BJ (cell line): Measurements from ENCODE around the gene FAM53A. TPM values are rescaled to one million over a fixed set of nuclear protein-coding genes. Genes with fewer than 3 reads are reported as not detected.
A peak's percentile ranks its signal among the peaks of the same experiment; 100 is the strongest.

ENCODE experiments used
- CTCF ChIA-PET: fragments of 350-600 bp; formaldehyde crosslinking; extraction: SDS; loops from one replicate; lab custom pipeline; 2021; ENCODE audit warnings: antibody characterized with exemption, inconsistent platforms; lab: Yijun Ruan, JAX
- POLR2A ChIA-PET: fragments of 300-600 bp; sonication (Branson Sonifier 250); formaldehyde crosslinking; extraction: SDS; loops from one replicate; lab custom pipeline; 2021; ENCODE audit warnings: antibody characterized with exemption; lab: Charles Lee
- DNase-seq: peaks from one replicate; pipeline ENCODE4 v3.0.0-alpha.2; 2011; ENCODE audit warnings: low read depth
- H3K27me3 ChIP-seq: 2 replicates; pipeline ENCODE4 v1.6.0; 2011; ENCODE audit warnings: low read length; ENCODE audit not compliant: control insufficient read depth, insufficient read depth
- H3K36me3 ChIP-seq: 2 replicates; pipeline ENCODE4 v1.5.1; 2011; ENCODE audit warnings: low read length; ENCODE audit not compliant: control insufficient read depth, insufficient read depth
- H3K4me3 ChIP-seq: 2 replicates; pipeline ENCODE4 v1.5.1; 2011; ENCODE audit warnings: low read depth, mild to moderate bottlenecking, control low read depth, low read length
- polyA minus RNA-seq: library from RNA; depleted of rRNA, polyadenylated mRNA; stranded (reverse); fragments of >200 nt; gene quantifications from 2 replicates; pipeline ENCODE4 v1.2.3, GENCODE V29; 2011; rRNA and poly(A)+ RNA removed
- polyA plus RNA-seq: library from polyadenylated mRNA; depleted of rRNA; stranded (reverse); fragments of >200 nt; gene quantifications from 2 replicates; pipeline ENCODE4 v1.2.3, GENCODE V29; 2011; rRNA removed
- TF ChIP-seq, protein P1 (sequence below): IDR thresholded peaks from 2 replicates; pipeline ENCODE4 v1.5.1; 2011; ENCODE audit warnings: low read depth, mild to moderate bottlenecking, control low read depth, inconsistent platforms, low read length, moderate library complexity; ENCODE audit not compliant: insufficient read depth

FAM53A gene, protein sequence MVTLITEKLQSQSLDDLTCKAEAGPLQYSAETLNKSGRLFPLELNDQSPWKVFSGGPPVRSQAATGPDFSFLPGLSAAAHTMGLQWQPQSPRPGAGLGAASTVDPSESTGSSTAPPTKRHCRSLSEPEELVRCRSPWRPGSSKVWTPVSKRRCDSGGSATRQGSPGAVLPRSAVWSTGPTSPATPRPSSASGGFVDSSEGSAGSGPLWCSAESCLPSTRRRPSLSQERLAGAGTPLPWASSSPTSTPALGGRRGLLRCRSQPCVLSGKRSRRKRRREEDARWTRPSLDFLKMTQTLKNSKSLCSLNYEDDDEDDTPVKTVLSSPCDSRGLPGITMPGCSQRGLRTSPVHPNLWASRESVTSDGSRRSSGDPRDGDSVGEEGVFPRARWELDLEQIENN
- 2.0 and 3.7 TPM in 2 replicates for polyA plus RNA-seq
- polyA minus RNA-seq: 5.1 and 5.2 TPM in 2 replicates

GRCh38 chr4:1683736-1684505 is at the start of gene FAM53A:
Gene FAM53A, minus strand, starts transcription at chr4:1684313. Its CDS starts 15,572 bp downstream, at chr4:1668741.
- Histone ChIP-seq H3K27me3 (no peaks in the 10 kb centered on the region), H3K4me3 (peak within 1 kb of the TSS; percentile 67), H3K36me3 (no peaks in the 10 kb centered on the region)
- no peak for DNase-seq
- TF ChIP-seq, protein P1, sequence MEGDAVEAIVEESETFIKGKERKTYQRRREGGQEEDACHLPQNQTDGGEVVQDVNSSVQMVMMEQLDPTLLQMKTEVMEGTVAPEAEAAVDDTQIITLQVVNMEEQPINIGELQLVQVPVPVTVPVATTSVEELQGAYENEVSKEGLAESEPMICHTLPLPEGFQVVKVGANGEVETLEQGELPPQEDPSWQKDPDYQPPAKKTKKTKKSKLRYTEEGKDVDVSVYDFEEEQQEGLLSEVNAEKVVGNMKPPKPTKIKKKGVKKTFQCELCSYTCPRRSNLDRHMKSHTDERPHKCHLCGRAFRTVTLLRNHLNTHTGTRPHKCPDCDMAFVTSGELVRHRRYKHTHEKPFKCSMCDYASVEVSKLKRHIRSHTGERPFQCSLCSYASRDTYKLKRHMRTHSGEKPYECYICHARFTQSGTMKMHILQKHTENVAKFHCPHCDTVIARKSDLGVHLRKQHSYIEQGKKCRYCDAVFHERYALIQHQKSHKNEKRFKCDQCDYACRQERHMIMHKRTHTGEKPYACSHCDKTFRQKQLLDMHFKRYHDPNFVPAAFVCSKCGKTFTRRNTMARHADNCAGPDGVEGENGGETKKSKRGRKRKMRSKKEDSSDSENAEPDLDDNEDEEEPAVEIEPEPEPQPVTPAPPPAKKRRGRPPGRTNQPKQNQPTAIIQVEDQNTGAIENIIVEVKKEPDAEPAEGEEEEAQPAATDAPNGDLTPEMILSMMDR: no peak
- POLR2A ChIA-PET: no interaction called here
- CTCF ChIA-PET: interaction anchor here (0.8 to 1.2 kb wide), 3 partner anchors 9 to 54 kb away, joined by 3 to 4 read pairs (median 3); no protein-coding TSS in a partner anchor

GRCh38 chr4:1732911-1733310 is 48.8 kb upstream of the FAM53A start:
- TF ChIP-seq, protein P1: no peak
- POLR2A ChIA-PET: no interaction called here
- Histone ChIP-seq H3K27me3 (no peaks in the 10 kb centered on the region), H3K36me3 (peaks cover 17% of the 10 kb centered on the region), H3K4me3 (no peak overlapping the region)
- no peak for DNase-seq
- CTCF ChIA-PET: interaction anchor here (3.2 kb wide), 1 partner anchor 40 kb away, joined by 9 read pairs; no protein-coding TSS in a partner anchor

GRCh38 chr4:1731180-1731579 is 47.1 kb upstream of the FAM53A start:
- ChIA-PET POLR2A (no interaction called here), CTCF (interaction anchor here (0.7 to 3.2 kb wide), 7 partner anchors 9 to 40 kb away, joined by 3 to 23 read pairs (median 6); no protein-coding TSS in a partner anchor)
- no peak for DNase-seq
- no peaks in the 10 kb centered on the region for H3K27me3 ChIP-seq
- TF ChIP-seq, protein P1: no peak
- peaks cover 8% of the 10 kb centered on the region for H3K36me3 ChIP-seq
- H3K4me3 ChIP-seq: no peak overlapping the region

- POLR2A ChIA-PET: no interaction called here
- peaks cover 9% of the 10 kb centered on the region for H3K36me3 ChIP-seq
- TF ChIP-seq, protein P1: no peak
- DNase-seq: no peak
- CTCF ChIA-PET: interaction anchor here (0.6 to 3.2 kb wide), 13 partner anchors 10 to 377 kb away, joined by 3 to 23 read pairs (median 6); partner anchors contain the start of genes TACC3 and TMEM129
- H3K27me3 ChIP-seq: no peaks in the 10 kb centered on the region
- H3K4me3 ChIP-seq: no peak overlapping the region
These were observed 46.5 kb upstream of the FAM53A start for GRCh38 chr4:1730532-1731135.
